Colonic mucosa (tissue), 4 donors: ENCODE results near the gene KRTAP4-8. TPM values are rescaled to one million over a fixed set of nuclear protein-coding genes. Genes with fewer than 3 reads are reported as not detected.
"Not testable (repeated sequence)": the region's sequence is repeated elsewhere in the genome, so short reads cannot be mapped to it uniquely, and the experiment has no call there.

Experiments
- DNase-seq: peaks from one replicate; pipeline ENCODE4 v3.0.0-alpha.2; 2020
- H3K27ac ChIP-seq: fragments of 200-600 bp; one replicate; pipeline ENCODE4 v1.8.0; 2021
- H3K27me3 ChIP-seq: fragments of 200-600 bp; one replicate; pipeline ENCODE4 v1.8.0; 2021
- H3K36me3 ChIP-seq: fragments of 200-600 bp; one replicate; pipeline ENCODE4 v1.8.0; 2021
- H3K4me1 ChIP-seq: fragments of 200-600 bp; one replicate; pipeline ENCODE4 v1.8.0; 2021; ENCODE audit warnings: mild to moderate bottlenecking
- H3K4me3 ChIP-seq: fragments of 200-600 bp; one replicate; pipeline ENCODE4 v1.8.0; 2021
- H3K9ac ChIP-seq, 2 donors: one replicate each; pipeline ENCODE4 v1.7.0; 2013; ENCODE audit warnings: control low read depth in 2 of 2, low read depth in 2 of 2, low read length in 2 of 2
- H3K9me3 ChIP-seq: fragments of 200-600 bp; one replicate; pipeline ENCODE4 v1.8.0; 2021
- intact Hi-C: fragments of 100-400 bp; cut with DNase I; formaldehyde crosslinking; loops from one replicate; pipeline ENCODE4 v1.14.1; 2022
- total RNA-seq, 2 donors: library from RNA; stranded (reverse); fragmentation: NEBNext Ultra II Directional in 1 of 2; extraction: Animal tissue kit (Norgen Biotek cat#: 25700) in 1 of 2; gene quantifications; one replicate each; pipeline ENCODE4 v1.2.1, GENCODE V29; 2021
- TF ChIP-seq, protein P1 (sequence below): fragments of 200-600 bp; IDR thresholded peaks from one replicate; pipeline ENCODE4 v1.8.0; 2022; ENCODE audit warnings: antibody characterized with exemption, mild to moderate bottlenecking
- donor health status: healthy.
- donor health status: DM: no; HTN: no; CAD: no.
- donor health status: DM: no; HTN: no; CAD: no.

The KRTAP4-8 gene
- not detected for total RNA-seq

DNA sequence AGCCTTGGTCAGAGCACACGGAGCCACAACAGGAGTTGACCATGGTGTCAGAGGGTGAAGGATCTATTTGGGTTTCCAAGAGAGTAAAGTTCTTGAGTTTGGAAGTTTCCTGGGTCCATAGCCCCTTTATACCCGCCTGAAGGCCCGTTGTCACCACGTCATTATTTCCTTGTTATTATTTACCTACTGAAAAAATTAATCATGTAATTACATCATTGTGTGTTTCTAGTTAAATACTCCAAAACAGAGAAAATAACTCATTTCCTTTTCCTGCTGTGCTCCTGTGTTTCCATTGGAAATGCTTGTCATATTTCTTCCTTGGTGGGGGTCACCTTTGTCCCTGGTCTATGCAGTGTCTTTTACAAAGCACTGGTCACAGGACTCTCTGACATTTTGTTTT, at the start of gene KRTAP4-8:
Gene KRTAP4-8 (minus strand): TSS at position 101 of the 400 bp plus-strand sequence. CDS start 58 bp downstream, at position 43.
- Histone ChIP-seq H3K36me3 (no peaks in the 10 kb centered on the region), H3K4me3 (no peak within 1 kb of the TSS), H3K9ac (no peak within 1 kb of the TSS), H3K9me3 (no peaks in the 10 kb centered on the region), H3K27me3 (no peaks in the 10 kb centered on the region), H3K4me1 (no peaks in the 10 kb centered on the region), H3K27ac (no peak within 1 kb of the TSS)
- DNase-seq = no peak
- TF ChIP-seq, protein P1, sequence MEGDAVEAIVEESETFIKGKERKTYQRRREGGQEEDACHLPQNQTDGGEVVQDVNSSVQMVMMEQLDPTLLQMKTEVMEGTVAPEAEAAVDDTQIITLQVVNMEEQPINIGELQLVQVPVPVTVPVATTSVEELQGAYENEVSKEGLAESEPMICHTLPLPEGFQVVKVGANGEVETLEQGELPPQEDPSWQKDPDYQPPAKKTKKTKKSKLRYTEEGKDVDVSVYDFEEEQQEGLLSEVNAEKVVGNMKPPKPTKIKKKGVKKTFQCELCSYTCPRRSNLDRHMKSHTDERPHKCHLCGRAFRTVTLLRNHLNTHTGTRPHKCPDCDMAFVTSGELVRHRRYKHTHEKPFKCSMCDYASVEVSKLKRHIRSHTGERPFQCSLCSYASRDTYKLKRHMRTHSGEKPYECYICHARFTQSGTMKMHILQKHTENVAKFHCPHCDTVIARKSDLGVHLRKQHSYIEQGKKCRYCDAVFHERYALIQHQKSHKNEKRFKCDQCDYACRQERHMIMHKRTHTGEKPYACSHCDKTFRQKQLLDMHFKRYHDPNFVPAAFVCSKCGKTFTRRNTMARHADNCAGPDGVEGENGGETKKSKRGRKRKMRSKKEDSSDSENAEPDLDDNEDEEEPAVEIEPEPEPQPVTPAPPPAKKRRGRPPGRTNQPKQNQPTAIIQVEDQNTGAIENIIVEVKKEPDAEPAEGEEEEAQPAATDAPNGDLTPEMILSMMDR = no peak
- intact Hi-C loops = no loop called here

GRCh38 chr17:41145261-41145660, 47.3 kb upstream of the KRTAP4-8 start:
- Histone ChIP-seq H3K4me3 (no peak overlapping the region), H3K4me1 (no peaks in the 10 kb centered on the region), H3K9ac (no peak overlapping the region), H3K27me3 (no peaks in the 10 kb centered on the region), H3K27ac (no peak overlapping the region), H3K9me3 (no peaks in the 10 kb centered on the region), H3K36me3 (no peaks in the 10 kb centered on the region)
- DNase-seq = no peak
- TF ChIP-seq, protein P1 = no peak
- intact Hi-C loops = no loop called here

DNA sequence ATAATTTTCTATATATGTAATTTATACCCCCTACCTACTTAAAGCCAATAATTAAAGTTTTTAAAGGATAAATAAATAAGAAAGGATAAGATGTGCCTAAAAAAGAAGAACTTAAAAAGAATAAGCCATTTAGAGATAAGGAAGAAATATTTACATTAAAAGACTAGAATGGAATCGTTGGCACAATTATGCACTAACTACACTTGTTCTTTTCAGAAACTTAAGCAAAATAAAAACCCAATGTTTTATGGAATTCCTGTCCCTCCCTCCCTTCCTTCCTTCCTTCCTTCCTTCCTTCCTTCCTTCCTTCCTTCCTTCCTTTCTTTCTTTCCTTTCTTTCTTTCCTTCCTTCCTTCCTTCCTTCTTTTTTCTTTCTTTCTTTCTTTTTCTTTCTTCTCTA, 46.9 kb upstream of the KRTAP4-8 start:
- Histone ChIP-seq H3K36me3 (no peaks in the 10 kb centered on the region), H3K27ac (no peak overlapping the region), H3K4me1 (no peaks in the 10 kb centered on the region), H3K9ac (no peak overlapping the region), H3K9me3 (no peaks in the 10 kb centered on the region), H3K4me3 (no peak overlapping the region), H3K27me3 (no peaks in the 10 kb centered on the region)
- TF ChIP-seq, protein P1 = no peak
- DNase-seq = no peak
- intact Hi-C loops = no loop called here

- intact Hi-C loops = no loop called here
- no peaks in the 10 kb centered on the region for H3K36me3 ChIP-seq
- H3K9ac ChIP-seq = no peak overlapping the region
- H3K4me3 ChIP-seq = no peak overlapping the region
- H3K27me3 ChIP-seq = no peaks in the 10 kb centered on the region
- TF ChIP-seq, protein P1 = no peak
- no peak for DNase-seq
- no peak overlapping the region for H3K27ac ChIP-seq
- H3K4me1 ChIP-seq = no peaks in the 10 kb centered on the region
- H3K9me3 ChIP-seq = no peaks in the 10 kb centered on the region
These were observed 43.4 kb upstream of the KRTAP4-8 start for GRCh38 chr17:41141361-41141760.

DNA sequence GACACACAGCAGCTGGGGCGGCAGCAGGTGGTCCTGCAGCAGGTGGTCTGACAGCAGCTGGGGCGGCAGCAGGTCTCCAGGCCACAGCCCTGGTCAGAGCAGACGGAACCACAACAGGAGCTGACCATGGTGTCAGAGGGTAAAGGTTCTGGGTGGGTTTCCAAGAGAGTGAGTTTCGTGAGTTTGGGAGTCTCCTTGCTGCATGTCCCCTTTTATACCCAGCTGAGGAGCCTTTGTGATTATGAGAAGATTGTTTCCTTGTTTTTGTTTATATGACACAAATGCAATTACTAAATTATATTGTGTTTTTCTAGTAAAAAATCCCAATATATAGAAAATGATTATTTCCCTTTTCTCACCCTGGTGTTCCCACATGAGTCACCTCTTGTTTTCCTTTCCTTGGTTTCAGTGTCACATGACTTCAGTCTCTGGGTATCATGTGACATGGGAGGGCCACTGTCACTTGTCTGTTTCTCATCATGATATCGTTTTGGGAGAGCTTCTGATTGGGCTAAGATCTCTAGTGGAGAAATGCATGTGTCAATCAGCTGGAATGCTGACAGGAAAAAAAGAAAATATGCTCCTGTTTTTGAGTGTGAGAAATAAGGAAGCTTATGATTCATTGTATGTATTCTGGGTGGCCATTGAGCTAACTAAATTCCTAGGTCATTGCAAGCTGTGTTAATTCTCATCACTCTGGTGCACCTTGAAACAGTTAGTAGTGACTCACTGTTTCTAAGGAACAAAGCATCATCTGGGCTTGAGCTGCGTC, 42.6 kb upstream of the KRTAP4-8 start, which contains the start of gene KRTAP4-6:
Gene KRTAP4-6 (minus strand): TSS at position 185 of the 772 bp plus-strand sequence. CDS start 57 bp downstream, at position 128.
- H3K36me3 ChIP-seq = no peaks in the 10 kb centered on the region
- H3K4me1 ChIP-seq = no peaks in the 10 kb centered on the region
- H3K9me3 ChIP-seq = no peaks in the 10 kb centered on the region
- no peak within 1 kb of the TSS for H3K27ac ChIP-seq
- intact Hi-C loops = no loop called here
- H3K27me3 ChIP-seq = no peaks in the 10 kb centered on the region
- H3K4me3 ChIP-seq = no peak within 1 kb of the TSS
- H3K9ac ChIP-seq = no peak within 1 kb of the TSS
- DNase-seq = no peak
- TF ChIP-seq, protein P1 = no peak

GRCh38 chr17:41139865-41140264, 41.9 kb upstream of the KRTAP4-8 start:
- H3K27me3 ChIP-seq, intact Hi-C loops, DNase-seq, H3K4me1 ChIP-seq, H3K4me3 ChIP-seq, H3K36me3 ChIP-seq, H3K27ac ChIP-seq, H3K9ac ChIP-seq, H3K9me3 ChIP-seq: not testable (repeated sequence)
